HepG2 (cell line): ENCODE data around the gene ZNF627. TPM values are rescaled to one million over a fixed set of nuclear protein-coding genes. Genes with fewer than 3 reads are reported as not detected.

Source experiments
- CBX5 ChIP-seq: sonication (generic); formaldehyde crosslinking; IDR thresholded peaks from 2 replicates; pipeline ENCODE4 v1.4.0; 2020; ENCODE audit warnings: missing genetic modification reagents, borderline replicate concordance
- CREM ChIP-seq, 2 experiments: sonication (generic) in 1 of 2; formaldehyde crosslinking in 1 of 2; IDR thresholded peaks; 2 replicates each; pipeline versions ENCODE4 v1.4.0 to v1.6.1; 2016 to 2020; ENCODE audit warnings: antibody characterized with exemption in 1 of 2, mild to moderate bottlenecking in 1 of 2, missing genetic modification reagents in 1 of 2
- DR1 ChIP-seq: sonication (generic); formaldehyde crosslinking; IDR thresholded peaks from 2 replicates; pipeline ENCODE4 v1.8.0; 2021; ENCODE audit warnings: mild to moderate bottlenecking, missing genetic modification reagents, inconsistent platforms
- HCFC1 ChIP-seq: fragments of 150-350 bp; IDR thresholded peaks from 2 replicates; pipeline ENCODE4 v1.6.1; 2014; ENCODE audit warnings: low read depth, low read length
- KLF12 ChIP-seq: sonication (generic); formaldehyde crosslinking; IDR thresholded peaks from 2 replicates; pipeline ENCODE4 v1.4.0; 2020; ENCODE audit warnings: missing genetic modification reagents, borderline replicate concordance
- KLF6 ChIP-seq: IDR thresholded peaks from 2 replicates; pipeline ENCODE4 v1.8.0; 2016; ENCODE audit warnings: missing biosample characterization, missing genetic modification reagents
- LCORL ChIP-seq, 2 experiments: fragments of 450-650 bp in 1 of 2; sonication (generic) in 1 of 2; formaldehyde crosslinking in 1 of 2; IDR thresholded peaks; 2 replicates each; pipeline versions ENCODE4 v1.5.0 to v1.6.1; 2017 to 2020; ENCODE audit warnings: antibody characterized with exemption in 1 of 2, missing genetic modification reagents in 1 of 2
- NAIF1 ChIP-seq: sonication (generic); formaldehyde crosslinking; IDR thresholded peaks from 2 replicates; pipeline ENCODE4 v1.5.0; 2020; ENCODE audit warnings: mild to moderate bottlenecking, missing genetic modification reagents, borderline replicate concordance
- NR2C2 ChIP-seq: sonication (generic); formaldehyde crosslinking; IDR thresholded peaks from 2 replicates; pipeline ENCODE4 v1.4.0; 2020; ENCODE audit warnings: missing genetic modification reagents, mild to moderate bottlenecking, moderate library complexity, borderline replicate concordance
- RBFOX2 ChIP-seq: fragments of 200-400 bp; formaldehyde crosslinking; IDR thresholded peaks from 2 replicates; pipeline ENCODE4 v1.6.1; 2017; ENCODE audit warnings: low read depth, mild to moderate bottlenecking, low read length
- RBM22 ChIP-seq: fragments of 200-400 bp; formaldehyde crosslinking; optimal IDR thresholded peaks from 2 replicates; pipeline ENCODE3; 2017; ENCODE audit warnings: mild to moderate bottlenecking, low read length, moderate library complexity
- SIN3A ChIP-seq: IDR thresholded peaks from 2 replicates; pipeline ENCODE4 v1.6.1; 2011; ENCODE audit warnings: low read depth, mild to moderate bottlenecking, control low read depth, low read length, borderline replicate concordance
- ZNF33B ChIP-seq: sonication (generic); formaldehyde crosslinking; IDR thresholded peaks from 2 replicates; pipeline ENCODE4 v1.5.1; 2020; ENCODE audit warnings: mild to moderate bottlenecking, missing genetic modification reagents
- ZNF543 ChIP-seq: sonication (generic); formaldehyde crosslinking; IDR thresholded peaks from 2 replicates; pipeline ENCODE4 v1.4.0; 2020; ENCODE audit warnings: mild to moderate bottlenecking, missing genetic modification reagents
- ZNF598 ChIP-seq: sonication (generic); formaldehyde crosslinking; IDR thresholded peaks from 2 replicates; pipeline ENCODE4 v1.5.1; 2020; ENCODE audit warnings: mild to moderate bottlenecking, missing genetic modification reagents, borderline replicate concordance
- ZNF709 ChIP-seq: sonication (generic); formaldehyde crosslinking; IDR thresholded peaks from 2 replicates; pipeline ENCODE4 v1.5.0; 2020; ENCODE audit warnings: mild to moderate bottlenecking, missing genetic modification reagents
- ZNF891 ChIP-seq: sonication (generic); formaldehyde crosslinking; IDR thresholded peaks from 2 replicates; pipeline ENCODE4 v1.5.0; 2020; ENCODE audit warnings: mild to moderate bottlenecking, missing genetic modification reagents
- polyA plus RNA-seq, 8 experiments: library from polyadenylated mRNA; depleted of rRNA in 3 of 8; stranded (reverse) in 7 of 8; unstranded in 1 of 8; fragments of >200 nt; fragmentation: Illumina TruSeq in 4 of 8; extraction: Trizol in 4 of 8; gene quantifications; 2 replicates each; pipeline versions ENCODE4 v1.2.1 to v1.2.3, GENCODE V29; 2011 to 2016; ENCODE audit warnings: low read depth in 4 of 8, missing spikeins in 1 of 8, mixed read lengths in 1 of 8; ENCODE audit not compliant: insufficient read depth in 1 of 8
- total RNA-seq, 5 experiments: library from RNA; depleted of rRNA; stranded (reverse); fragments of >200 nt; fragmentation: Illumina TruSeq; extraction: Trizol; gene quantifications; 2 replicates each; pipeline ENCODE4 v1.2.3, GENCODE V29; 2016; ENCODE audit warnings: low read depth in 1 of 5
- TF ChIP-seq, protein P1 (sequence below): sonication (generic); formaldehyde crosslinking; IDR thresholded peaks from 2 replicates; pipeline ENCODE4 v1.4.0; 2020; ENCODE audit warnings: missing genetic modification reagents, borderline replicate concordance
- TF ChIP-seq, protein P2 (sequence below): sonication (generic); formaldehyde crosslinking; IDR thresholded peaks from 2 replicates; pipeline ENCODE4 v1.4.0; 2020; ENCODE audit warnings: missing genetic modification reagents
- TF ChIP-seq, protein P3 (sequence below): sonication (generic); formaldehyde crosslinking; IDR thresholded peaks from 2 replicates; pipeline ENCODE4 v1.8.0; 2022; ENCODE audit warnings: low read depth, missing genetic modification reagents

The ZNF627 gene
- total and polyA plus RNA-seq, 2 of the 13 experiments (the other 11 are each of a cell fraction or from before 2014, with no cell fraction given), result 4.2 to 12.7 TPM

DNA sequence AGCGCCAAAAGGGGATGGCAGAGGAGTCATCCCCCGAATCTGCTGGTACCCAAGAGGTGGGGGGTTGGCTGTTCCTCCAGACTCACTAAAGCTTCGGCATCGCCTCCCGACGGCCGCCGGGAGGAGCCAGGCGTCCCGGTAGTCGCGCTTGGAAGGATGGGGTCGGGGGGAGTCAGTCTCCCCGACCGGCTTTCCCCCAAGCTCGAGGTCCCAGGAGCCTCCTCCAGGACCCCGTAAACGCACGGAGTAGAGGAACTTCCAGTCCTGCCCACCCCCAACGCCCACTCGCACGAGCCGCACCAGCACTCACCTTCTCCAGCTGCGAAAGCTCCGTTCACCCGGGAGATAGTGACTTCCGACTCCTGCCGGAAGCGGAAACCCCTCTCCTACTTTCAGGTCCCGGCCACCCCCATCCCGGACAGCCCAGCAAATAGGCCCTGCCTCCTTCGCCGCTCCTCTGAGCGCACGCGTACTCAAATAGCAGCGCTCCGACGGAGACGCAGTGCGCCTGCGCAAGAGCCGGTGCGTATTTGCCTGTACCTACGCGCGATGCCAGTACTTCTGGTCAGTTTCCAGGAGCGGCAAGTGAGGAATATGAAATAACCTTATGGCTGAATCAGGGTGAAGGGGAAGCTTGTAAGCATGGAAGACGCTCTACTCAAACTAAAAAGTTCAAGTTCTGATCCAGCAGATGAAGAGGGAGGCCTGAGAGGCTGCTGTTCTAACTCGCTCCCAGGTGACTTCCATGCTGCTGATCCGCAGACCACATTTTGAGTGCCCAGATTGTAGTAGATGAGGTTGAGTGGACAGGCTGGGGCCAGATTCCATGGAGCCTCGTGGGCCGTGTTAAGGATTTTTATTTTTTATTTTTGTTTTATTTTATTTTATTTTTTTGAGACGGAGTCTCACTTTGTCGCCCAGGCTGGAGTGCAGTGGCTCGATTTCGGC is 38.1 kb upstream of the ZNF627 start, which contains the start of gene ELOF1 (continued):
- TF ChIP-seq, protein P1, sequence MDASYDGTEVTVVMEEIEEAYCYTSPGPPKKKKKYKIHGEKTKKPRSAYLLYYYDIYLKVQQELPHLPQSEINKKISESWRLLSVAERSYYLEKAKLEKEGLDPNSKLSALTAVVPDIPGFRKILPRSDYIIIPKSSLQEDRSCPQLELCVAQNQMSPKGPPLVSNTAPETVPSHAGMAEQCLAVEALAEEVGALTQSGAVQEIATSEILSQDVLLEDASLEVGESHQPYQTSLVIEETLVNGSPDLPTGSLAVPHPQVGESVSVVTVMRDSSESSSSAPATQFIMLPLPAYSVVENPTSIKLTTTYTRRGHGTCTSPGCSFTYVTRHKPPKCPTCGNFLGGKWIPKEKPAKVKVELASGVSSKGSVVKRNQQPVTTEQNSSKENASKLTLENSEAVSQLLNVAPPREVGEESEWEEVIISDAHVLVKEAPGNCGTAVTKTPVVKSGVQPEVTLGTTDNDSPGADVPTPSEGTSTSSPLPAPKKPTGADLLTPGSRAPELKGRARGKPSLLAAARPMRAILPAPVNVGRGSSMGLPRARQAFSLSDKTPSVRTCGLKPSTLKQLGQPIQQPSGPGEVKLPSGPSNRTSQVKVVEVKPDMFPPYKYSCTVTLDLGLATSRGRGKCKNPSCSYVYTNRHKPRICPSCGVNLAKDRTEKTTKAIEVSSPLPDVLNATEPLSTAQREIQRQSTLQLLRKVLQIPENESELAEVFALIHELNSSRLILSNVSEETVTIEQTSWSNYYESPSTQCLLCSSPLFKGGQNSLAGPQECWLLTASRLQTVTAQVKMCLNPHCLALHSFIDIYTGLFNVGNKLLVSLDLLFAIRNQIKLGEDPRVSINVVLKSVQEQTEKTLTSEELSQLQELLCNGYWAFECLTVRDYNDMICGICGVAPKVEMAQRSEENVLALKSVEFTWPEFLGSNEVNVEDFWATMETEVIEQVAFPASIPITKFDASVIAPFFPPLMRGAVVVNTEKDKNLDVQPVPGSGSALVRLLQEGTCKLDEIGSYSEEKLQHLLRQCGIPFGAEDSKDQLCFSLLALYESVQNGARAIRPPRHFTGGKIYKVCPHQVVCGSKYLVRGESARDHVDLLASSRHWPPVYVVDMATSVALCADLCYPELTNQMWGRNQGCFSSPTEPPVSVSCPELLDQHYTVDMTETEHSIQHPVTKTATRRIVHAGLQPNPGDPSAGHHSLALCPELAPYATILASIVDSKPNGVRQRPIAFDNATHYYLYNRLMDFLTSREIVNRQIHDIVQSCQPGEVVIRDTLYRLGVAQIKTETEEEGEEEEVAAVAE (CRISPR knock-in tag), result 0 out of 2 replicates have a peak, but pooled peaks have one; percentile 62
- no peak for TF ChIP-seq ZNF33B
- TF ChIP-seq RBM22, result peak; percentile 21
- no peak for TF ChIP-seq CBX5 (CRISPR knock-in tag)
- peak; percentile 89 for TF ChIP-seq DR1 (CRISPR knock-in tag)
- peak; percentile 92; the same call in 1 of the 2 replicates for TF ChIP-seq SIN3A
- peak; percentile 97 for TF ChIP-seq NAIF1 (CRISPR knock-in tag)
- TF ChIP-seq ZNF543, result peak; percentile 74; the same call in 1 of the 2 replicates
- peak; percentile 66; the same call in 1 of the 2 replicates for TF ChIP-seq NR2C2 (CRISPR knock-in tag)
- peak; percentile 70; the same call in 1 of the 2 replicates for TF ChIP-seq CREM (IDR thresholded peaks at IDR 0.05)
- TF ChIP-seq CREM (CRISPR knock-in tag; IDR thresholded peaks at IDR 0.05), result no peak
- TF ChIP-seq, protein P2, sequence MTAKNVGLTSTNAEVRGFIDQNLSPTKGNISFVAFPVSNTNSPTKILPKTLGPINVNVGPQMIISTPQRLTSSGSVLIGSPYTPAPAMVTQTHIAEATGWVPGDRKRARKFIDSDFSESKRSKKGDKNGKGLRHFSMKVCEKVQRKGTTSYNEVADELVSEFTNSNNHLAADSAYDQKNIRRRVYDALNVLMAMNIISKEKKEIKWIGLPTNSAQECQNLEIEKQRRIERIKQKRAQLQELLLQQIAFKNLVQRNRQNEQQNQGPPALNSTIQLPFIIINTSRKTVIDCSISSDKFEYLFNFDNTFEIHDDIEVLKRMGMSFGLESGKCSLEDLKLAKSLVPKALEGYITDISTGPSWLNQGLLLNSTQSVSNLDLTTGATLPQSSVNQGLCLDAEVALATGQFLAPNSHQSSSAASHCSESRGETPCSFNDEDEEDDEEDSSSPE (CRISPR knock-in tag), result peak; percentile 62
- TF ChIP-seq KLF12 (CRISPR knock-in tag), result no peak
- peak; percentile 95; the same call in 1 of the 2 replicates for TF ChIP-seq ZNF598 (CRISPR knock-in tag)
- TF ChIP-seq HCFC1, result peak; percentile 34; the same call in 1 of the 2 replicates
- 0 out of 2 replicates have a peak, but pooled peaks have one; percentile 64 for TF ChIP-seq ZNF891 (CRISPR knock-in tag)
- TF ChIP-seq RBFOX2, result peak; percentile 76
- TF ChIP-seq LCORL (IDR thresholded peaks at IDR 0.05), result no peak
- TF ChIP-seq LCORL (CRISPR knock-in tag; IDR thresholded peaks at IDR 0.05), result peak; percentile 60; the same call in 1 of the 2 replicates
- TF ChIP-seq ZNF709, result no peak
- TF ChIP-seq, protein P3, sequence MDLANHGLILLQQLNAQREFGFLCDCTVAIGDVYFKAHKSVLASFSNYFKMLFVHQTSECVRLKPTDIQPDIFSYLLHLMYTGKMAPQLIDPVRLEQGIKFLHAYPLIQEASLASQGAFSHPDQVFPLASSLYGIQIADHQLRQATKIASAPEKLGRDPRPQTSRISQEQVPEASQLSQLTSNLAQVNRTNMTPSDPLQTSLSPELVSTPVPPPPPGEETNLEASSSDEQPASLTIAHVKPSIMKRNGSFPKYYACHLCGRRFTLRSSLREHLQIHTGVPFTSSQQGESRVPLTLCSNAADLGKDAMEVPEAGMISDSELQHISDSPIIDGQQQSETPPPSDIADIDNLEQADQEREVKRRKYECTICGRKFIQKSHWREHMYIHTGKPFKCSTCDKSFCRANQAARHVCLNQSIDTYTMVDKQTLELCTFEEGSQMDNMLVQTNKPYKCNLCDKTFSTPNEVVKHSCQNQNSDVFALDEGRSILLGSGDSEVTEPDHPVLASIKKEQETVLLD (CRISPR knock-in tag), result no peak
- peak; percentile 69; the same call in 1 of the 2 replicates for TF ChIP-seq KLF6 (CRISPR knock-in tag)
